HG02588 (cell line): Measurements from ENCODE around the gene TNFAIP3.

Experiments used
- ATAC-seq: cut with Tn5 transposase; IDR thresholded peaks from one replicate; pipeline ENCODE4 v1.9.1; 2021; ENCODE audit warnings: mild to moderate bottlenecking, moderate library complexity; ENCODE audit not compliant: unreplicated experiment

The TNFAIP3 gene

GRCh38 chr6:137919502-137919823 is 52.4 kb downstream of the TNFAIP3 start:
- no peak for ATAC-seq

GRCh38 chr6:137919837-137920730 is 53.0 kb downstream of the TNFAIP3 start:
- ATAC-seq: no peak

DNA sequence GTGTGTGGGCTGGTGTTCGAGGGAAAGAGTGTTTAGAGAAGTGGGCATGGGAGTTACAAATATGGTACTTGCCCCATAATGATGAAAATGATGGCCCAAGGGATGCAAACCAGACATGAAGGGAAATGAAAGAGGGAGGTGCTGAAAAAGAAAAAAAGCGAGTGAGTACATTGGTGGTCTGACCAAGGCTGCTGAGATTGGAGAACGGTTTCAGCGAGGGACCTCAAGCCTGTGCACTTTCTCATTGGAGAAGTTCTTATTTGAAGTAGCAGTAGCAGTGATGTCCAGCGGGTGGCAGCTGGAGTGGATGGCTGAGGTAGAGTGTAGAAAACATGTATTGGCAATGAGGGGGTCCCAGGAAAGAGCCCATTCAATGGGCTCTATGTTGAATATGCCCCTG is 54.8 kb downstream of the TNFAIP3 start:
- peak; percentile 43 for ATAC-seq

GRCh38 chr6:137923866-137924653 is 57.0 kb downstream of the TNFAIP3 start:
- no peak for ATAC-seq

GRCh38 chr6:137925141-137925698 is 58.2 kb downstream of the TNFAIP3 start:
- no peak for ATAC-seq

GRCh38 chr6:137926207-137926731 is 59.2 kb downstream of the TNFAIP3 start:
- no peak for ATAC-seq

DNA sequence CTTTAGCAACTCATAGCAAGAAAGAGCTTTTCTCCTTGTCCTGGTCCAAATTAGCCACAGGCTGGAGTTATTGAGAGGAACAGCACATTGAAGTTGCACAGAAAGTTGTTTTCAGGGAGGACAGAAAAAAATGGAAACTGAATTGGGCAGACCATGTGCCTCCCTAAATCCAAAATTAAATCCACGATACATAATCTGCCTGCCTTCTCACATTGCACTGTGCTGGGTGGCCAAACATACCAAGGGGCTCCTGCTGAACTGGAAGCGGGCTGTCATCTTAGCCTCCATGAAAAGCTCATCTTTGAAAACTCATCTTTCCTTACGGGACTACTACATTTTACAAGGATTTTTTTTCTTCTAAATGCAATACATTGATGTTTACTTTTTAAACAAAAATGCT is 59.9 kb downstream of the TNFAIP3 start:
- no peak for ATAC-seq

DNA sequence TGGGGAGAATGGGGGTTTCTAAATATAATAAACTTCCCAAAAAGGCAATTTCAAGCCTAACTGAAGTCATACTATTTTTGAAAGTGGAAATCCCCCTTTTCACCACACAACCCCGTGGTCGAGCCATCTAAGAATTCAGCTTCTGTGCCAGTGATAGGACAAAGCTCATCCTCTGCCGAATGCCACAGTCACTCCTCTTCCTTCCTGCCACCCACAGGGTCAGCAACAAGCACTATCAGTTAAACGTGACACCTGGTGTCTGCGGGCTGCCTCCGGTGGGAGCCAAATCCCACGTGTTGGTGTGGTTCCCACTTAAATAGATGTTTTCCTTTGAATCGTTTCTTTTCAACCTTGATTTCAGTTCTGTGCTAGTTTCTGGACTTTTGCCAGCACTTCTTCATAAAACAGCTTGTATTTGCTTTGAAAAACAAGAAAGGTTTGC is 60.7 kb downstream of the TNFAIP3 start:
- ATAC-seq: peak; percentile 88

DNA sequence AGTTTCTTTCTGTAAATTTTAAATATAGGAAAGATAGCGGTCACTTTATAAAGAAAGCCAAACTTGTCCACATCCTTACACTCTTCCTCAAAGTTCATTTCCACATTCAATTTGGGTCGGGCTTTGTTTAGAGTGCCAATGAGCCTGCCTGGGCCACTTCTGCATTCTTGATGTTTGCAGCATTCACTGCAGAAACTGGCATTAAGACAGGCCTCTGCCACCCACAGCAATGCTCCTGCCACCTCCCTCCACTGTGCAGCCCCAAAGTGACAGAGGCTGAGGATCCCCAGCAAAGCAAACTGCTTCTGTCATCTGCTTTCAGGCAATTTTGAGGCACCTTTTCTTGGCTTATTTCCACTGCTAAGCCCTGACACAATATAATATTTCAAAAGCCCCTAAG is 61.2 kb downstream of the TNFAIP3 start:
- peak; percentile 34 for ATAC-seq

DNA sequence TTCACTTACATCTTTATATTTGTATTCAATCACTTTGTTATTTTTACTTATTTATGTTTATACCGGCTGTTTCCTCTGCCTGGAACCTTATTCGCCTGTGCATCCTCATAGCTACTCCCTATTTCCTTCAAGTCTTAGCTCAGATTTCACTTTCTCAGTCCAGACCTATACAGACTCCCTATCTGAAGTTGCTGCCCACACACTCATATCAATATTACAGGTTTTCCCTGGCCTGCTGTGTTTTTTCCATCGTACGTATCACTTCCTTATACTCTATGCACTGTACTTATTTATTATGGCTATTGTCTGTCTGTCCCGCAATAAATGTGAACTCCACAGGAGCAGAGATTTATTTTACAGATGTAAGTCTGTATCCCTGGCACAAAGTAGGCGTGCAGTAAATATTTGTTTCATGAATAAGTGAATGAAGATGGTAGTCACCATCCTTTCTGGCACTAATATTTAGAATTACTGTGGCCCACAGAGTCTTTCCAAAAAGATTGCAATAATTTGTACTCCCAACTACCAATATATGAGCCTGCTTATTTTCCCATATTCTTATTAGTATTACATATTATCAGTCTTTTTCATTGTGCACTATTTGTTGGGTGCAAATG is 64.9 kb downstream of the TNFAIP3 start:
- no peak for ATAC-seq
